ENCODE measurements around the gene CD209.
"Not testable (repeated sequence)": the region's sequence is repeated elsewhere in the genome, so short reads cannot be mapped to it uniquely, and the experiment has no call there.

The CD209 gene

GRCh38 chr19:7767487-7767886, 20.2 kb upstream of the CD209 start:
- DNase-seq: no peak

GRCh38 chr19:7766535-7766934, 19.2 kb upstream of the CD209 start:
- DNase-seq: no peak

GRCh38 chr19:7765043-7765442, 17.7 kb upstream of the CD209 start:
- not testable (repeated sequence) for DNase-seq

- DNase-seq: not testable (repeated sequence)
Observed at GRCh38 chr19:7764157-7764556, 16.8 kb upstream of the CD209 start.

- DNase-seq: no peak
Observed at GRCh38 chr19:7763696-7764095, 16.4 kb upstream of the CD209 start.

GRCh38 chr19:7762719-7763293, 15.5 kb upstream of the CD209 start, which contains the start of gene CLEC4M:
CLEC4M (plus strand) TSS chr19:7763243; CDS start chr19:7763267, 24 bp downstream.
- DNase-seq: no peak

GRCh38 chr19:7759156-7759555, 11.8 kb upstream of the CD209 start:
- DNase-seq: no peak

- DNase-seq: no peak
Observed at GRCh38 chr19:7757358-7757757, 10.0 kb upstream of the CD209 start.

- no peak for DNase-seq
Observed at GRCh38 chr19:7756258-7756657, 8.9 kb upstream of the CD209 start.

- no peak for DNase-seq
Observed at GRCh38 chr19:7751157-7751783, 3.9 kb upstream of the CD209 start.

GRCh38 chr19:7748756-7749155, 1.4 kb upstream of the CD209 start:
- DNase-seq: no peak

- DNase-seq: no peak
Observed at GRCh38 chr19:7748171-7748570, 837 bp upstream of the CD209 start.

- not testable (repeated sequence) for DNase-seq
Observed at GRCh38 chr19:7746306-7746705, 1.0 kb downstream of the CD209 start.

- no peak for DNase-seq
Observed at GRCh38 chr19:7744871-7745650, 2.3 kb downstream of the CD209 start.

GRCh38 chr19:7744199-7744786, 3.0 kb downstream of the CD209 start:
- no peak for DNase-seq

GRCh38 chr19:7743425-7743841, 3.9 kb downstream of the CD209 start:
- DNase-seq: no peak

- DNase-seq: no peak
Observed at GRCh38 chr19:7742991-7743390, 4.3 kb downstream of the CD209 start.

- DNase-seq: no peak
Observed at GRCh38 chr19:7742575-7742974, 4.8 kb downstream of the CD209 start.

- DNase-seq: no peak
Observed at GRCh38 chr19:7740682-7741054, 6.7 kb downstream of the CD209 start.

GRCh38 chr19:7739801-7740681, 7.3 kb downstream of the CD209 start:
- DNase-seq: no peak

GRCh38 chr19:7739211-7739755, 8.1 kb downstream of the CD209 start:
- DNase-seq: no peak

GRCh38 chr19:7738023-7738422, 9.3 kb downstream of the CD209 start:
- no peak for DNase-seq
